Natural killer cell (primary cell): ENCODE data around the gene HIBADH. TPM values are rescaled to one million over a fixed set of nuclear protein-coding genes. Genes with fewer than 3 reads are reported as not detected.

Experiments used
- ATAC-seq, 3 donors: fragments of 150-1000 bp in 2 of 3; fragments of 200-7000 bp in 1 of 3; cut with Tn5 transposase; 1 replicate in 1 of 3; 2 replicates in 2 of 3; pipeline ENCODE4 v1.10.0; 2021; ENCODE audit warnings: mild to moderate bottlenecking in 2 of 3, moderate library complexity in 2 of 3
- DNase-seq, 2 donors: peaks; one replicate each; pipeline versions ENCODE4 v3.0.0 to v3.0.0-alpha.2; 2013 to 2021; ENCODE audit warnings: mixed read lengths in 1 of 2
- H3K27ac ChIP-seq: one replicate; pipeline ENCODE4 v1.5.1; 2013; ENCODE audit warnings: mild to moderate bottlenecking, low read length
- H3K27me3 ChIP-seq: one replicate; pipeline ENCODE4 v1.6.1; 2013; ENCODE audit warnings: low read length; ENCODE audit not compliant: control insufficient read depth, insufficient read depth
- H3K36me3 ChIP-seq: one replicate; pipeline ENCODE4 v1.6.1; 2013; ENCODE audit warnings: low read length; ENCODE audit not compliant: control insufficient read depth, insufficient read depth
- H3K4me1 ChIP-seq: one replicate; pipeline ENCODE4 v1.6.1; 2013; ENCODE audit warnings: low read length; ENCODE audit not compliant: control insufficient read depth, insufficient read depth
- H3K4me3 ChIP-seq: one replicate; pipeline ENCODE4 v1.5.1; 2013; ENCODE audit warnings: low read length
- H3K9me3 ChIP-seq: one replicate; pipeline ENCODE4 v1.6.1; 2013; ENCODE audit warnings: low read length; ENCODE audit not compliant: control insufficient read depth, insufficient read depth
- H3K27ac Mint-ChIP-seq, 2 donors: one replicate each; pipeline ENCODE4 v1.8.0; 2022; ENCODE audit warnings: mild to moderate bottlenecking in 2 of 2, mixed read lengths in 2 of 2, moderate library complexity in 1 of 2
- H3K27me3 Mint-ChIP-seq, 2 donors: one replicate each; pipeline ENCODE4 v1.8.0; 2022; ENCODE audit warnings: low read depth in 2 of 2, mixed read lengths in 2 of 2
- H3K36me3 Mint-ChIP-seq: one replicate; pipeline ENCODE4 v1.8.0; 2022; ENCODE audit warnings: mixed read lengths
- H3K4me1 Mint-ChIP-seq, 2 donors: one replicate each; pipeline ENCODE4 v1.8.0; 2022; ENCODE audit warnings: mixed read lengths in 2 of 2
- H3K4me3 Mint-ChIP-seq: one replicate; pipeline ENCODE4 v1.8.0; 2022; ENCODE audit warnings: mild to moderate bottlenecking, moderate library complexity, mixed read lengths
- H3K9me3 Mint-ChIP-seq, 2 donors: one replicate each; pipeline ENCODE4 v1.8.0; 2022; ENCODE audit warnings: mixed read lengths in 2 of 2
- CTCF ChIP-seq: fragments of 200-600 bp; IDR thresholded peaks from one replicate; pipeline ENCODE4 v1.8.0; 2022; ENCODE audit warnings: antibody characterized with exemption
- WGBS: methylation state at CpG from one replicate; pipeline ENCODE4 v1.1.7; 2013; ENCODE audit warnings: missing lambda C conversion rate; ENCODE audit not compliant: insufficient coverage; 5-methylcytosine and 5-hydroxymethylcytosine counted together
- intact Hi-C: fragments of 100-400 bp; cut with micrococcal nuclease; formaldehyde crosslinking; loops from one replicate; pipeline ENCODE4 v1.14.2; 2022
- total RNA-seq, 4 donors: library from RNA; stranded (reverse); fragments of 120-200 nt in 1 of 4; gene quantifications; one replicate each; pipeline versions ENCODE4 v1.2.3 to v1.2.4, GENCODE V29; 2013 to 2022

Gene HIBADH
- total RNA-seq, 3 donors from 2014 or later (not counting 1 experiment from before 2014, with no cell fraction given), result 8.0 to 9.9 (median 8.1) TPM

- TF ChIP-seq CTCF, result no peak
- Histone ChIP-seq H3K27me3 (peaks cover 2% of the 10 kb centered on the region), H3K4me1 (no peaks in the 10 kb centered on the region), H3K4me3 (no peak overlapping the region), H3K36me3 (no peaks in the 10 kb centered on the region), H3K27ac (no peak overlapping the region), H3K9me3 (no peaks in the 10 kb centered on the region)
- Mint-ChIP-seq H3K4me1 (no peaks in the 10 kb centered on the region), H3K27ac (no peak overlapping the region), H3K36me3 (no peaks in the 10 kb centered on the region), H3K4me3 (no peak overlapping the region), H3K27me3 (peaks cover 22 to 29% of the 10 kb centered on the region in 2 donors), H3K9me3 (no peaks in the 10 kb centered on the region)
- intact Hi-C loops, result no loop called here
- WGBS, result 78% methylated on average over 1 of the region's 3 CpGs
- no peak for DNase-seq
- ATAC-seq, result no peak
These were observed 26.0 kb upstream of the HIBADH start for GRCh38 chr7:27688646-27689045.

- Mint-ChIP-seq H3K27me3 (peaks cover 22 to 29% of the 10 kb centered on the region in 2 donors), H3K4me1 (no peaks in the 10 kb centered on the region), H3K9me3 (no peaks in the 10 kb centered on the region), H3K36me3 (no peaks in the 10 kb centered on the region), H3K27ac (no peak overlapping the region), H3K4me3 (no peak overlapping the region)
- no peaks in the 10 kb centered on the region for H3K9me3 ChIP-seq
- WGBS, result 86% methylated on average over 4 of the region's 4 CpGs
- no peak overlapping the region for H3K27ac ChIP-seq
- no peak overlapping the region for H3K4me3 ChIP-seq
- no peak for DNase-seq
- no peak for ATAC-seq
- H3K36me3 ChIP-seq, result no peaks in the 10 kb centered on the region
- no peaks in the 10 kb centered on the region for H3K4me1 ChIP-seq
- intact Hi-C loops, result no loop called here
- TF ChIP-seq CTCF, result no peak
- H3K27me3 ChIP-seq, result peaks cover 2% of the 10 kb centered on the region
These were observed 25.4 kb upstream of the HIBADH start for GRCh38 chr7:27688056-27688455.

GRCh38 chr7:27686315-27686714 lies 23.6 kb upstream of the HIBADH start:
- no peak for DNase-seq
- Histone ChIP-seq H3K9me3 (no peaks in the 10 kb centered on the region), H3K4me1 (no peaks in the 10 kb centered on the region), H3K27ac (no peak overlapping the region), H3K36me3 (no peaks in the 10 kb centered on the region), H3K27me3 (peaks cover 2% of the 10 kb centered on the region), H3K4me3 (no peak overlapping the region)
- Mint-ChIP-seq H3K27me3 (peaks cover 22 to 29% of the 10 kb centered on the region in 2 donors), H3K4me3 (no peak overlapping the region), H3K27ac (no peak overlapping the region), H3K9me3 (no peaks in the 10 kb centered on the region), H3K36me3 (no peaks in the 10 kb centered on the region), H3K4me1 (no peaks in the 10 kb centered on the region)
- intact Hi-C loops, result no loop called here
- ATAC-seq, result no peak
- no peak for TF ChIP-seq CTCF

- H3K4me1 Mint-ChIP-seq, result no peaks in the 10 kb centered on the region
- peaks cover 22 to 29% of the 10 kb centered on the region in 2 donors for H3K27me3 Mint-ChIP-seq
- no peak for ATAC-seq
- H3K9me3 ChIP-seq, result no peaks in the 10 kb centered on the region
- DNase-seq, result no peak
- no peaks in the 10 kb centered on the region for H3K36me3 Mint-ChIP-seq
- no peaks in the 10 kb centered on the region for H3K4me1 ChIP-seq
- H3K36me3 ChIP-seq, result no peaks in the 10 kb centered on the region
- no peak overlapping the region for H3K4me3 ChIP-seq
- intact Hi-C loops, result no loop called here
- no peak overlapping the region for H3K27ac Mint-ChIP-seq
- H3K27ac ChIP-seq, result no peak overlapping the region
- peaks cover 2% of the 10 kb centered on the region for H3K27me3 ChIP-seq
- WGBS, result no CpG with 5 or more reads among the region's 2 CpGs
- H3K9me3 Mint-ChIP-seq, result no peaks in the 10 kb centered on the region
- H3K4me3 Mint-ChIP-seq, result no peak overlapping the region
- no peak for TF ChIP-seq CTCF
These were observed 23.2 kb upstream of the HIBADH start for GRCh38 chr7:27685893-27686292.
